Neural cell (in vitro differentiated cells): ENCODE results near the gene SCO1. TPM values are rescaled to one million over a fixed set of nuclear protein-coding genes. Genes with fewer than 3 reads are reported as not detected.

ENCODE experiments used
- H2AFZ ChIP-seq: fragments of 200-600, 300-800 bp; sonication (generic), shearing (Covaris generic); 2 replicates; pipeline ENCODE4 v1.6.0; 2014; ENCODE audit warnings: low read depth, mild to moderate bottlenecking, antibody characterized with exemption, low read length, moderate library complexity
- H3F3A ChIP-seq: fragments of 200-600 bp; shearing (Covaris generic); 2 replicates; pipeline ENCODE4 v1.6.1; 2016; ENCODE audit warnings: mild to moderate bottlenecking, moderate library complexity, mixed read lengths, antibody characterized with exemption, low read length; ENCODE audit not compliant: insufficient read depth, poor library complexity, severe bottlenecking
- H3K27ac ChIP-seq: fragments of 200-600, 300-800 bp; sonication (generic), shearing (Covaris generic); 2 replicates; pipeline ENCODE4 v1.5.1; 2014; ENCODE audit warnings: mild to moderate bottlenecking, low read length, moderate library complexity
- H3K27me3 ChIP-seq: fragments of 300-800, 200-600 bp; sonication (generic), shearing (Covaris generic); 2 replicates; pipeline ENCODE4 v1.6.0; 2014; ENCODE audit warnings: mild to moderate bottlenecking, low read depth, low read length, moderate library complexity; ENCODE audit not compliant: insufficient read depth
- H3K36me3 ChIP-seq: fragments of 300-800, 200-600 bp; sonication (generic), shearing (Covaris generic); 2 replicates; pipeline ENCODE4 v1.5.1; 2014; ENCODE audit warnings: mild to moderate bottlenecking, antibody characterized with exemption, low read length, moderate library complexity; ENCODE audit not compliant: insufficient read depth
- H3K4me2 ChIP-seq: fragments of 300-800, 200-600 bp; sonication (generic), shearing (Covaris generic); 2 replicates; pipeline ENCODE4 v1.6.0; 2014; ENCODE audit warnings: mild to moderate bottlenecking, low read length
- H3K4me3 ChIP-seq: fragments of 300-800, 200-600 bp; sonication (generic), shearing (Covaris generic); 2 replicates; pipeline ENCODE4 v1.5.1; 2014; ENCODE audit warnings: mild to moderate bottlenecking, low read length, moderate library complexity
- H3K79me2 ChIP-seq: fragments of 200-600 bp; shearing (Covaris generic); replicated peaks from 2 replicates; pipeline ENCODE4 v1.6.0; 2014; ENCODE audit warnings: mild to moderate bottlenecking, low read length, moderate library complexity; ENCODE audit not compliant: insufficient read depth
- H3K9ac ChIP-seq: fragments of 300-800, 200-600 bp; sonication (generic), shearing (Covaris generic); 2 replicates; pipeline ENCODE4 v1.6.1; 2016; ENCODE audit warnings: mild to moderate bottlenecking, low read length, mixed read lengths
- H3K9me2 ChIP-seq: fragments of 200-600 bp; shearing (Covaris generic); 2 replicates; pipeline ENCODE4 v1.6.1; 2016; ENCODE audit warnings: mild to moderate bottlenecking, low read length, mixed read lengths; ENCODE audit not compliant: insufficient read depth
- H3K9me3 ChIP-seq: fragments of 200-600, 300-800 bp; sonication (generic), shearing (Covaris generic); 2 replicates; pipeline ENCODE4 v1.6.1; 2016; ENCODE audit warnings: mild to moderate bottlenecking, mixed run types, low read length, moderate library complexity, mixed read lengths
- H4K20me1 ChIP-seq: fragments of 200-600 bp; shearing (Covaris generic); 2 replicates; pipeline ENCODE4 v1.6.1; 2016; ENCODE audit warnings: mild to moderate bottlenecking, mixed run types; ENCODE audit not compliant: insufficient read depth
- EP300 ChIP-seq: fragments of 450-650 bp; conservative IDR thresholded peaks from 2 replicates; pipeline ENCODE4 v1.6.1; 2014; ENCODE audit warnings: antibody characterized with exemption, mild to moderate bottlenecking, moderate library complexity; ENCODE audit not compliant: poor library complexity, severe bottlenecking
- EZH2 ChIP-seq: fragments of 200-600, 300-800 bp; shearing (Covaris generic), sonication (generic); IDR thresholded peaks from 2 replicates; pipeline ENCODE4 v1.6.1; 2014; ENCODE audit warnings: antibody characterized with exemption, low read length, borderline replicate concordance, mild to moderate bottlenecking; ENCODE audit not compliant: insufficient read depth, poor library complexity, severe bottlenecking
- MXI1 ChIP-seq: fragments of 450-650 bp; conservative IDR thresholded peaks from 2 replicates; pipeline ENCODE4 v1.6.1; 2014; ENCODE audit warnings: antibody characterized with exemption, mild to moderate bottlenecking; ENCODE audit not compliant: poor library complexity, severe bottlenecking
- POLR2AphosphoS5 ChIP-seq: IDR thresholded peaks from 2 replicates; pipeline ENCODE4 v1.6.1; 2012
- RAD21 ChIP-seq: fragments of 450-650 bp; conservative IDR thresholded peaks from 2 replicates; pipeline ENCODE4 v1.6.1; 2014; ENCODE audit warnings: antibody characterized with exemption, mild to moderate bottlenecking, moderate library complexity
- SMC3 ChIP-seq: fragments of 450-650 bp; conservative IDR thresholded peaks from 2 replicates; pipeline ENCODE4 v1.6.1; 2014; ENCODE audit warnings: antibody characterized with exemption, mild to moderate bottlenecking, moderate library complexity; ENCODE audit not compliant: poor library complexity
- TAF1 ChIP-seq: IDR thresholded peaks from 2 replicates; pipeline ENCODE4 v1.6.1; 2012; ENCODE audit warnings: low read depth
- polyA plus RNA-seq: library from polyadenylated mRNA; depleted of rRNA; stranded (reverse); fragments of >200 nt; gene quantifications from 2 replicates; pipeline ENCODE4 v1.2.3, GENCODE V29; 2014
- TF ChIP-seq, protein P1 (sequence below): fragments of 450-650 bp; IDR thresholded peaks from 2 replicates; pipeline ENCODE4 v1.5.1; 2014; ENCODE audit warnings: antibody characterized with exemption, mild to moderate bottlenecking, moderate library complexity; ENCODE audit not compliant: poor library complexity, severe bottlenecking
- TF ChIP-seq, protein P2 (sequence below): IDR thresholded peaks from 2 replicates; pipeline ENCODE4 v1.6.1; 2012; ENCODE audit warnings: borderline replicate concordance

The SCO1 gene
- polyA plus RNA-seq, 1 donor from 2014 or later, result 28.8 TPM

DNA sequence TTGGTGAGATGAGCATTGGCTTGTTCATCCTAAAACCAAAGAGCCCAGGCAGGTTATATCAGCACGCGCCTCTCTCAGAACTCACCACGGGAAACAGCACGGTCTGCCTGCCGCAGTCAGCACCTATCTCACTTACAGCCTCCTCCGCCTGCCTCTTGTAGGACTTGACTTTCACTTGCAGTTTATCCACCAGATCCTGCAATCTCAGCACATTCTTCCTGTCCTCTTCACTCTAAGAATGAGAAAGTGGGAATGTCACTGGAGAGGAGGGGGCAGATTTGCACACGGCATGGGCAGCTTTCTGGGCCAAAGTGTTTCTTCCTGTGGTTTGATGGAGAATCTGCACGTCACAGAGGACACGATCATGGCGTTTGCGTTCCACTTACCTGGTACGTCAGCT, 67.6 kb downstream of the SCO1 start:
- Histone ChIP-seq H4K20me1 (no peaks in the 10 kb centered on the region), H3K9ac (no peak overlapping the region), H3K9me2 (no peaks in the 10 kb centered on the region), H3K27me3 (no peaks in the 10 kb centered on the region), H3K9me3 (no peaks in the 10 kb centered on the region), H3K27ac (no peak overlapping the region), H3K79me2 (no peaks in the 10 kb centered on the region), H3F3A (no peaks in the 10 kb centered on the region), H3K4me2 (no peak overlapping the region), H3K4me3 (no peak overlapping the region), H3K36me3 (no peaks in the 10 kb centered on the region), H2AFZ (no peak overlapping the region)
- TF ChIP-seq RAD21 (no peak), TAF1 (no peak), EP300 (no peak), MXI1 (no peak), EZH2 (no peak), POLR2AphosphoS5 (no peak), SMC3 (no peak)
- TF ChIP-seq, protein P1, sequence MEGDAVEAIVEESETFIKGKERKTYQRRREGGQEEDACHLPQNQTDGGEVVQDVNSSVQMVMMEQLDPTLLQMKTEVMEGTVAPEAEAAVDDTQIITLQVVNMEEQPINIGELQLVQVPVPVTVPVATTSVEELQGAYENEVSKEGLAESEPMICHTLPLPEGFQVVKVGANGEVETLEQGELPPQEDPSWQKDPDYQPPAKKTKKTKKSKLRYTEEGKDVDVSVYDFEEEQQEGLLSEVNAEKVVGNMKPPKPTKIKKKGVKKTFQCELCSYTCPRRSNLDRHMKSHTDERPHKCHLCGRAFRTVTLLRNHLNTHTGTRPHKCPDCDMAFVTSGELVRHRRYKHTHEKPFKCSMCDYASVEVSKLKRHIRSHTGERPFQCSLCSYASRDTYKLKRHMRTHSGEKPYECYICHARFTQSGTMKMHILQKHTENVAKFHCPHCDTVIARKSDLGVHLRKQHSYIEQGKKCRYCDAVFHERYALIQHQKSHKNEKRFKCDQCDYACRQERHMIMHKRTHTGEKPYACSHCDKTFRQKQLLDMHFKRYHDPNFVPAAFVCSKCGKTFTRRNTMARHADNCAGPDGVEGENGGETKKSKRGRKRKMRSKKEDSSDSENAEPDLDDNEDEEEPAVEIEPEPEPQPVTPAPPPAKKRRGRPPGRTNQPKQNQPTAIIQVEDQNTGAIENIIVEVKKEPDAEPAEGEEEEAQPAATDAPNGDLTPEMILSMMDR, result no peak
- TF ChIP-seq, protein P2, sequence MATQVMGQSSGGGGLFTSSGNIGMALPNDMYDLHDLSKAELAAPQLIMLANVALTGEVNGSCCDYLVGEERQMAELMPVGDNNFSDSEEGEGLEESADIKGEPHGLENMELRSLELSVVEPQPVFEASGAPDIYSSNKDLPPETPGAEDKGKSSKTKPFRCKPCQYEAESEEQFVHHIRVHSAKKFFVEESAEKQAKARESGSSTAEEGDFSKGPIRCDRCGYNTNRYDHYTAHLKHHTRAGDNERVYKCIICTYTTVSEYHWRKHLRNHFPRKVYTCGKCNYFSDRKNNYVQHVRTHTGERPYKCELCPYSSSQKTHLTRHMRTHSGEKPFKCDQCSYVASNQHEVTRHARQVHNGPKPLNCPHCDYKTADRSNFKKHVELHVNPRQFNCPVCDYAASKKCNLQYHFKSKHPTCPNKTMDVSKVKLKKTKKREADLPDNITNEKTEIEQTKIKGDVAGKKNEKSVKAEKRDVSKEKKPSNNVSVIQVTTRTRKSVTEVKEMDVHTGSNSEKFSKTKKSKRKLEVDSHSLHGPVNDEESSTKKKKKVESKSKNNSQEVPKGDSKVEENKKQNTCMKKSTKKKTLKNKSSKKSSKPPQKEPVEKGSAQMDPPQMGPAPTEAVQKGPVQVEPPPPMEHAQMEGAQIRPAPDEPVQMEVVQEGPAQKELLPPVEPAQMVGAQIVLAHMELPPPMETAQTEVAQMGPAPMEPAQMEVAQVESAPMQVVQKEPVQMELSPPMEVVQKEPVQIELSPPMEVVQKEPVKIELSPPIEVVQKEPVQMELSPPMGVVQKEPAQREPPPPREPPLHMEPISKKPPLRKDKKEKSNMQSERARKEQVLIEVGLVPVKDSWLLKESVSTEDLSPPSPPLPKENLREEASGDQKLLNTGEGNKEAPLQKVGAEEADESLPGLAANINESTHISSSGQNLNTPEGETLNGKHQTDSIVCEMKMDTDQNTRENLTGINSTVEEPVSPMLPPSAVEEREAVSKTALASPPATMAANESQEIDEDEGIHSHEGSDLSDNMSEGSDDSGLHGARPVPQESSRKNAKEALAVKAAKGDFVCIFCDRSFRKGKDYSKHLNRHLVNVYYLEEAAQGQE, result no peak

DNA sequence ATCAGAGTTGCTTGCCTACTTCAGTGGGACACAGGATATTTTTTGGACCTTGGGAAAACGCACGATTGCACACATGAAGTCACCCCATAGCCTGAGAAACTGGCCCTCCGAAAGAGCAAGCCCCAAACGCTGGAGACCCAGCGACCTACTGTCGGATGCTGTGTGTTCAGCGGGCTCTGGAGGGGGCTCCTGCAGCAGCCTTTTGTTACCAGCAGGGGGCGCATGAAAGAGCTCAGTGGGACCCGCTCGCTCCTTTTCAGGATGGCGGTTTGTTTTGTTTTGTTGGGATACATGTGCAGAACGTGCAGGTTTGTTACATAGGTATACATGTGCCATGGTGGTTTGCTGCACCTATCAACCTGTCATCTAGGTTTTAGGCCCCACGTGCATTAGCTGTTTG, 68.6 kb downstream of the SCO1 start:
- no peak overlapping the region for H3K4me3 ChIP-seq
- no peak overlapping the region for H2AFZ ChIP-seq
- H3K9ac ChIP-seq, result no peak overlapping the region
- no peaks in the 10 kb centered on the region for H3K27me3 ChIP-seq
- no peaks in the 10 kb centered on the region for H4K20me1 ChIP-seq
- H3K27ac ChIP-seq, result no peak overlapping the region
- TF ChIP-seq EZH2, result no peak
- TF ChIP-seq, protein P1, result no peak
- no peak for TF ChIP-seq SMC3
- no peak for TF ChIP-seq MXI1
- TF ChIP-seq POLR2AphosphoS5, result no peak
- H3K36me3 ChIP-seq, result no peaks in the 10 kb centered on the region
- no peaks in the 10 kb centered on the region for H3K79me2 ChIP-seq
- no peaks in the 10 kb centered on the region for H3K9me2 ChIP-seq
- H3F3A ChIP-seq, result no peaks in the 10 kb centered on the region
- H3K9me3 ChIP-seq, result no peaks in the 10 kb centered on the region
- no peak overlapping the region for H3K4me2 ChIP-seq
